Liver (tissue), 9 donors: Measurements from ENCODE around the gene MICOS13. TPM values are rescaled to one million over a fixed set of nuclear protein-coding genes. Genes with fewer than 3 reads are reported as not detected.

Source experiments
- DNase-seq: peaks from one replicate; pipeline ENCODE4 v3.0.0-alpha.2; 2017; ENCODE audit warnings: low spot score
- H3K27ac ChIP-seq, 2 donors: one replicate each; pipeline ENCODE4 v1.7.0; 2013; ENCODE audit warnings: inconsistent platforms in 2 of 2, low read length in 2 of 2, control low read depth in 1 of 2, low read depth in 1 of 2, mild to moderate bottlenecking in 1 of 2
- H3K27me3 ChIP-seq, 4 donors: one replicate each; pipeline versions ENCODE4 v1.6.1 to v1.7.0; 2013; ENCODE audit warnings: low read length in 3 of 4, inconsistent platforms in 1 of 4, mild to moderate bottlenecking in 1 of 4, moderate library complexity in 1 of 4; ENCODE audit not compliant: control insufficient read depth in 4 of 4, insufficient read depth in 4 of 4
- H3K36me3 ChIP-seq, 4 donors: one replicate each; pipeline versions ENCODE4 v1.6.1 to v1.7.0; 2013; ENCODE audit warnings: low read length in 3 of 4, mild to moderate bottlenecking in 3 of 4, low read depth in 1 of 4, moderate library complexity in 1 of 4; ENCODE audit not compliant: control insufficient read depth in 4 of 4, insufficient read depth in 3 of 4
- H3K4me1 ChIP-seq, 4 donors: one replicate each; pipeline versions ENCODE4 v1.6.1 to v1.7.0; 2013; ENCODE audit warnings: low read length in 3 of 4, mild to moderate bottlenecking in 3 of 4, moderate library complexity in 1 of 4; ENCODE audit not compliant: control insufficient read depth in 4 of 4, insufficient read depth in 4 of 4
- H3K4me3 ChIP-seq, 3 donors: one replicate each; pipeline versions ENCODE4 v1.6.1 to v1.7.0; 2013; ENCODE audit warnings: low read length in 3 of 3, control low read depth in 1 of 3, low read depth in 1 of 3, mild to moderate bottlenecking in 1 of 3
- H3K9ac ChIP-seq, 2 donors: one replicate each; pipeline ENCODE4 v1.7.0; 2013; ENCODE audit warnings: low read length in 2 of 2, mild to moderate bottlenecking in 2 of 2, moderate library complexity in 2 of 2, control low read depth in 1 of 2, low read depth in 1 of 2
- H3K9me3 ChIP-seq, 4 donors: one replicate each; pipeline versions ENCODE4 v1.6.1 to v1.7.0; 2013; ENCODE audit warnings: low read length in 3 of 4; ENCODE audit not compliant: control insufficient read depth in 4 of 4
- CTCF ChIP-seq: fragments of 150-350 bp; IDR thresholded peaks from 2 replicates; pipeline ENCODE4 v1.5.1; 2017; ENCODE audit warnings: improper control_type of control experiment, low read depth, low read length; ENCODE audit not compliant: missing input control
- EGR1 ChIP-seq, 2 donors: IDR thresholded peaks; 2 replicates each; pipeline ENCODE4 v1.6.1; 2016 to 2018; ENCODE audit warnings: antibody characterized with exemption in 2 of 2, low read depth in 2 of 2
- FOXA1 ChIP-seq: IDR thresholded peaks from 2 replicates; pipeline ENCODE4 v1.6.1; 2016; ENCODE audit warnings: antibody characterized with exemption
- FOXA2 ChIP-seq: IDR thresholded peaks from 2 replicates; pipeline ENCODE4 v1.6.1; 2016; ENCODE audit warnings: antibody characterized with exemption
- GABPA ChIP-seq, 2 donors: IDR thresholded peaks in 1 of 2; conservative IDR thresholded peaks in 1 of 2; 2 replicates each; pipeline ENCODE4 v1.6.1; 2016; ENCODE audit warnings: antibody characterized with exemption in 2 of 2, mild to moderate bottlenecking in 1 of 2, moderate library complexity in 1 of 2
- HNF4A ChIP-seq, 2 donors: conservative IDR thresholded peaks; 2 replicates each; pipeline ENCODE4 v1.6.1; 2016; ENCODE audit warnings: antibody characterized with exemption in 2 of 2, mild to moderate bottlenecking in 2 of 2
- HNF4G ChIP-seq: IDR thresholded peaks from 2 replicates; pipeline ENCODE4 v1.6.1; 2016; ENCODE audit warnings: antibody characterized with exemption
- JUND ChIP-seq, 2 donors: IDR thresholded peaks; 2 replicates each; pipeline ENCODE4 v1.6.1; 2016; ENCODE audit warnings: antibody characterized with exemption in 2 of 2
- NR2F2 ChIP-seq: IDR thresholded peaks from 2 replicates; pipeline ENCODE4 v1.6.1; 2016; ENCODE audit warnings: antibody characterized with exemption
- RAD21 ChIP-seq, 2 donors: IDR thresholded peaks; 2 replicates each; pipeline ENCODE4 v1.6.1; 2016; ENCODE audit warnings: antibody characterized with exemption in 2 of 2, mild to moderate bottlenecking in 2 of 2
- RXRA ChIP-seq, 2 donors: IDR thresholded peaks; 2 replicates each; pipeline ENCODE4 v1.6.1; 2017 to 2018; ENCODE audit warnings: antibody characterized with exemption in 2 of 2, mild to moderate bottlenecking in 1 of 2
- SP1 ChIP-seq: IDR thresholded peaks from 2 replicates; pipeline ENCODE4 v1.6.1; 2018; ENCODE audit warnings: antibody characterized with exemption, mild to moderate bottlenecking
- TAF1 ChIP-seq: conservative IDR thresholded peaks from 2 replicates; pipeline ENCODE4 v1.6.1; 2016; ENCODE audit warnings: antibody characterized with exemption, mild to moderate bottlenecking
- YY1 ChIP-seq: IDR thresholded peaks from 2 replicates; pipeline ENCODE4 v1.6.1; 2016; ENCODE audit warnings: antibody characterized with exemption, mild to moderate bottlenecking
- ZBTB33 ChIP-seq: IDR thresholded peaks from 2 replicates; pipeline ENCODE4 v1.6.1; 2016; ENCODE audit warnings: antibody characterized with exemption
- WGBS: extraction: QIAGEN DNeasy Blood & Tissue Kit; methylation state at CpG from one replicate; pipeline ENCODE4 v1.1.7; 2013; 5-methylcytosine and 5-hydroxymethylcytosine counted together
- polyA plus RNA-seq, 2 donors: library from polyadenylated mRNA; stranded (reverse) in 1 of 2; unstranded in 1 of 2; fragments of 200-250 nt in 1 of 2; fragments of >200 nt in 1 of 2; fragmentation: Nextera tagmentation in 1 of 2; extraction: Ambion mirVana in 1 of 2; gene quantifications; one replicate each; pipeline versions ENCODE4 v1.2.1 to v1.2.3, GENCODE V29; 2013 to 2015
- total RNA-seq, 2 donors: library from RNA; depleted of rRNA; stranded (reverse); fragments of >200 nt; gene quantifications; one replicate each; pipeline ENCODE4 v1.2.3, GENCODE V29; 2014
- TF ChIP-seq, protein P1 (sequence below): IDR thresholded peaks from 2 replicates; pipeline ENCODE4 v1.6.1; 2016; ENCODE audit warnings: antibody characterized with exemption, mild to moderate bottlenecking
- TF ChIP-seq, protein P2 (sequence below): IDR thresholded peaks from 2 replicates; pipeline ENCODE4 v1.6.1; 2016; ENCODE audit warnings: antibody characterized with exemption
- donor health status: healthy.
- donor health status: healthy.
- donor health status: healthy.
- donor health status: healthy.
- donor health status: healthy.

Gene MICOS13
- total and polyA plus RNA-seq, 4 donors, result 11.5 to 84.0 (median 30.8) TPM

DNA sequence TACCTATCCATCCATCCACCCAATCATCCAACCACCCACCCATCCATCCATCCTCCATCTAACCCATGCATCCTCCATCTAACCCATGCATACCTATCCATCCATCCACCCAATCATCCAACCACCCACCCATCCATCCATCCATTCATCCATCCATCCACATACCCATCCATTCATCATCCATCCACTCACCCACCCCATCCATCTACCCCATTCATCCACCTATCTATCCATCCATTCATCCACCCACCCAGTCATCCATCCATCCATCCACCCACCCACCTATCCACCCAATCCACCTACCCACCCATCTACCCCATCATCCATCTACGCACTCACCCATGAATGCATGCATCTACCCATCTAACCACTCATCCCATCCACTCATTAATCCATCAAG is 6.6 kb downstream of the MICOS13 start:
- Histone ChIP-seq H3K9ac (no peak overlapping the region), H3K4me3 (no peak overlapping the region), H3K27me3 (no peaks in the 10 kb centered on the region), H3K9me3 (no peaks in the 10 kb centered on the region), H3K27ac (no peak overlapping the region), H3K4me1 (peaks cover 0 to 4% (median 0%) of the 10 kb centered on the region in 4 donors), H3K36me3 (peaks cover 3 to 16% (median 14%) of the 10 kb centered on the region in 4 donors)
- WGBS, result 98% methylated on average over 1 of the region's 1 CpG
- DNase-seq, result no peak
- TF ChIP-seq, protein P1, sequence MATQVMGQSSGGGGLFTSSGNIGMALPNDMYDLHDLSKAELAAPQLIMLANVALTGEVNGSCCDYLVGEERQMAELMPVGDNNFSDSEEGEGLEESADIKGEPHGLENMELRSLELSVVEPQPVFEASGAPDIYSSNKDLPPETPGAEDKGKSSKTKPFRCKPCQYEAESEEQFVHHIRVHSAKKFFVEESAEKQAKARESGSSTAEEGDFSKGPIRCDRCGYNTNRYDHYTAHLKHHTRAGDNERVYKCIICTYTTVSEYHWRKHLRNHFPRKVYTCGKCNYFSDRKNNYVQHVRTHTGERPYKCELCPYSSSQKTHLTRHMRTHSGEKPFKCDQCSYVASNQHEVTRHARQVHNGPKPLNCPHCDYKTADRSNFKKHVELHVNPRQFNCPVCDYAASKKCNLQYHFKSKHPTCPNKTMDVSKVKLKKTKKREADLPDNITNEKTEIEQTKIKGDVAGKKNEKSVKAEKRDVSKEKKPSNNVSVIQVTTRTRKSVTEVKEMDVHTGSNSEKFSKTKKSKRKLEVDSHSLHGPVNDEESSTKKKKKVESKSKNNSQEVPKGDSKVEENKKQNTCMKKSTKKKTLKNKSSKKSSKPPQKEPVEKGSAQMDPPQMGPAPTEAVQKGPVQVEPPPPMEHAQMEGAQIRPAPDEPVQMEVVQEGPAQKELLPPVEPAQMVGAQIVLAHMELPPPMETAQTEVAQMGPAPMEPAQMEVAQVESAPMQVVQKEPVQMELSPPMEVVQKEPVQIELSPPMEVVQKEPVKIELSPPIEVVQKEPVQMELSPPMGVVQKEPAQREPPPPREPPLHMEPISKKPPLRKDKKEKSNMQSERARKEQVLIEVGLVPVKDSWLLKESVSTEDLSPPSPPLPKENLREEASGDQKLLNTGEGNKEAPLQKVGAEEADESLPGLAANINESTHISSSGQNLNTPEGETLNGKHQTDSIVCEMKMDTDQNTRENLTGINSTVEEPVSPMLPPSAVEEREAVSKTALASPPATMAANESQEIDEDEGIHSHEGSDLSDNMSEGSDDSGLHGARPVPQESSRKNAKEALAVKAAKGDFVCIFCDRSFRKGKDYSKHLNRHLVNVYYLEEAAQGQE, result no peak

GRCh38 chr19:5672708-5673459 is 7.4 kb downstream of the MICOS13 start:
- H3K9ac ChIP-seq, result no peak overlapping the region
- peaks cover 5 to 22% (median 16%) of the 10 kb centered on the region in 4 donors for H3K36me3 ChIP-seq
- H3K4me1 ChIP-seq, result no peaks in the 10 kb centered on the region
- DNase-seq, result no peak
- 92% methylated on average over 13 of the region's 13 CpGs for WGBS
- H3K9me3 ChIP-seq, result no peaks in the 10 kb centered on the region
- no peak overlapping the region for H3K27ac ChIP-seq
- H3K27me3 ChIP-seq, result no peaks in the 10 kb centered on the region
- TF ChIP-seq CTCF (no peak), FOXA2 (no peak), GABPA (IDR thresholded peaks at IDR 0.05 in 1 of 2, conservative IDR thresholded peaks at IDR 0.05 in 1 of 2) (no peak)
- no peak overlapping the region for H3K4me3 ChIP-seq

DNA sequence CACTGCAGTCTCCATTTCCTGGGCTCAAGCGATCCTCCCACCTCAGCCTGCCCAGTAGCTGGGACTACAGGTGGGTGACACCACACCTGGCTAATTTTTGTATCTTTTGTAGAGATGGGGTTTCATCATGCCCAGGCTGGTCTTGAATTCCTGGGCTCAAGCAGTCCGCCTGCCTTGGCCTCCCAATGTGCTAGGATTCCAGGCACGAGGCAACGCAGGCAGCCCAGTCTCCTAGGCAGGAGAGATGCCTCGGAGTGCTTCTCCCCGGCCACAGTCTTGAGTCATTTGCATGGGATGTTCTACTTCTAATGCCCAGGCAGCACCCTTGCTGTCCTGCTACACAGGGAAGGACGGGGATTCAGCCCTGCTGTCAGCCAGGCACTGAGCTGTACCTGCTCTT is 8.7 kb downstream of the MICOS13 start:
- no peak for TF ChIP-seq EGR1 (IDR thresholded peaks at IDR 0.05; ENCODE audit: low read depth in 2 of 2)
- TF ChIP-seq SP1, result no peak
- TF ChIP-seq GABPA (IDR thresholded peaks at IDR 0.05 in 1 of 2, conservative IDR thresholded peaks at IDR 0.05 in 1 of 2), result no peak
- TF ChIP-seq JUND (IDR thresholded peaks at IDR 0.05), result no peak
- no peak for TF ChIP-seq YY1
- no peak for TF ChIP-seq NR2F2
- TF ChIP-seq TAF1, result no peak
- TF ChIP-seq RXRA (IDR thresholded peaks at IDR 0.05), result no peak
- no peak for TF ChIP-seq CTCF
- TF ChIP-seq RAD21 (IDR thresholded peaks at IDR 0.05), result no peak
- TF ChIP-seq FOXA2, result no peak
- TF ChIP-seq HNF4G, result no peak
- no peak for TF ChIP-seq FOXA1
- TF ChIP-seq, protein P2, sequence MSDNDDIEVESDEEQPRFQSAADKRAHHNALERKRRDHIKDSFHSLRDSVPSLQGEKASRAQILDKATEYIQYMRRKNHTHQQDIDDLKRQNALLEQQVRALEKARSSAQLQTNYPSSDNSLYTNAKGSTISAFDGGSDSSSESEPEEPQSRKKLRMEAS, result no peak
- TF ChIP-seq ZBTB33, result no peak
- no peak for TF ChIP-seq HNF4A (conservative IDR thresholded peaks at IDR 0.05)
- Histone ChIP-seq H3K9me3 (no peaks in the 10 kb centered on the region), H3K36me3 (peaks cover 17 to 35% (median 23%) of the 10 kb centered on the region in 4 donors), H3K27ac (no peak overlapping the region), H3K4me1 (no peaks in the 10 kb centered on the region), H3K27me3 (no peaks in the 10 kb centered on the region), H3K9ac (no peak overlapping the region), H3K4me3 (no peak overlapping the region)
- DNase-seq, result no peak
- WGBS, result 97% methylated on average over 7 of the region's 7 CpGs
